H1 (cell line): ENCODE measurements around the gene FECH. TPM values are rescaled to one million over a fixed set of nuclear protein-coding genes. Genes with fewer than 3 reads are reported as not detected.

ENCODE experiments used
- CTCF ChIA-PET: fragments of 300-600 bp; sonication (Branson Sonifier 250); formaldehyde crosslinking; loops from one replicate; lab custom pipeline; 2021; ENCODE audit not compliant: partially characterized antibody; lab: Charles Lee
- POLR2A ChIA-PET: fragments of 300-600 bp; sonication (Branson Sonifier 250); formaldehyde crosslinking; loops from one replicate; lab custom pipeline; 2021; ENCODE audit warnings: inconsistent platforms; ENCODE audit not compliant: partially characterized antibody; lab: Charles Lee
- DNase-seq, 2 experiments: peaks; one replicate each; pipeline versions ENCODE4 v3.0.0 to v3.0.0-alpha.2; 2010 to 2022; ENCODE audit warnings: low spot score in 2 of 2, low read depth in 1 of 2, mixed read lengths in 1 of 2
- FAIRE-seq: peaks from 2 replicates; lab custom pipeline; 2011; peaks lifted over from hg19 to GRCh38; lab: Jason Lieb, UNC
- H2AFZ ChIP-seq: 2 replicates; pipeline ENCODE4 v1.8.1; 2012; ENCODE audit warnings: low read length, inconsistent platforms
- H2AK5ac ChIP-seq: 2 replicates; pipeline ENCODE4 v1.6.1; 2013; ENCODE audit warnings: low read depth, low read length
- H2BK120ac ChIP-seq: replicated peaks from 2 replicates; pipeline ENCODE3; 2013; ENCODE audit warnings: low read depth, low read length, inconsistent platforms
- H2BK12ac ChIP-seq: 2 replicates; pipeline ENCODE4 v1.6.1; 2013; ENCODE audit warnings: low read depth, low read length
- H2BK15ac ChIP-seq: 2 replicates; pipeline ENCODE4 v1.6.1; 2013; ENCODE audit warnings: low read length
- H2BK20ac ChIP-seq: 2 replicates; pipeline ENCODE4 v1.6.1; 2013; ENCODE audit warnings: low read length
- H2BK5ac ChIP-seq: 2 replicates; pipeline ENCODE4 v1.6.1; 2013; ENCODE audit warnings: low read depth, low read length
- H3K14ac ChIP-seq: 2 replicates; pipeline ENCODE4 v1.6.1; 2013; ENCODE audit warnings: inconsistent platforms; ENCODE audit not compliant: insufficient read length
- H3K18ac ChIP-seq: 2 replicates; pipeline ENCODE4 v1.6.1; 2013; ENCODE audit warnings: low read length; ENCODE audit errors: extremely low read depth
- H3K23ac ChIP-seq: 2 replicates; pipeline ENCODE4 v1.6.1; 2013; ENCODE audit warnings: inconsistent platforms; ENCODE audit not compliant: insufficient read length
- H3K23me2 ChIP-seq: 2 replicates; pipeline ENCODE4 v1.6.1; 2013; ENCODE audit warnings: low read depth, low read length
- H3K27ac ChIP-seq: 2 replicates; pipeline ENCODE4 v1.6.1; 2011; ENCODE audit warnings: low read depth, low read length, inconsistent platforms
- H3K27me3 ChIP-seq, 4 experiments: replicated peaks in 1 of 4; 1 replicate in 1 of 4; 2 replicates in 3 of 4; pipeline versions ENCODE4 v1.6.1 to v1.8.1; 2011 to 2013; ENCODE audit warnings: low read length in 3 of 4, mild to moderate bottlenecking in 3 of 4, inconsistent platforms in 2 of 4, mixed read lengths in 2 of 4, moderate library complexity in 1 of 4; ENCODE audit not compliant: control insufficient read depth in 3 of 4, insufficient read depth in 3 of 4; ENCODE audit errors: extremely low read depth in 1 of 4
- H3K36me3 ChIP-seq, 4 experiments: 2 replicates each; pipeline versions ENCODE4 v1.6.1 to v1.8.1; 2011 to 2013; ENCODE audit warnings: mild to moderate bottlenecking in 4 of 4, low read length in 3 of 4, moderate library complexity in 2 of 4, control low read depth in 1 of 4, inconsistent platforms in 1 of 4; ENCODE audit not compliant: insufficient read depth in 4 of 4, control insufficient read depth in 2 of 4
- H3K4ac ChIP-seq: replicated peaks from 2 replicates; pipeline ENCODE3; 2013; ENCODE audit warnings: low read length, low read depth, mixed read lengths, inconsistent platforms; ENCODE audit not compliant: insufficient read length
- H3K4me1 ChIP-seq, 4 experiments: replicated peaks in 1 of 4; 1 replicate in 1 of 4; 2 replicates in 3 of 4; pipeline versions ENCODE4 v1.6.1 to v1.8.1; 2011 to 2013; ENCODE audit warnings: low read length in 3 of 4, inconsistent platforms in 2 of 4, mixed read lengths in 1 of 4; ENCODE audit not compliant: insufficient read depth in 4 of 4, control insufficient read depth in 3 of 4
- H3K4me2 ChIP-seq, 2 experiments: 2 replicates each; pipeline versions ENCODE4 v1.6.1 to v1.8.1; 2011 to 2013; ENCODE audit warnings: low read depth in 2 of 2, low read length in 2 of 2, control low read depth in 1 of 2, inconsistent platforms in 1 of 2, mild to moderate bottlenecking in 1 of 2; ENCODE audit not compliant: insufficient read depth in 1 of 2
- H3K4me3 ChIP-seq, 4 experiments: fragments of 200-600, 300-600 bp in 1 of 4; sonication (generic), shearing (Covaris generic), sonication (Bioruptor Twin) in 1 of 4; 2 replicates each; pipeline versions ENCODE4 v1.5.1 to v1.8.1; 2011 to 2016; ENCODE audit warnings: low read length in 4 of 4, low read depth in 3 of 4, control low read depth in 2 of 4, inconsistent platforms in 2 of 4, mild to moderate bottlenecking in 2 of 4, mixed read lengths in 1 of 4, moderate library complexity in 1 of 4; ENCODE audit not compliant: insufficient read depth in 2 of 4; ENCODE audit errors: extremely low read depth in 1 of 4
- H3K56ac ChIP-seq: replicated peaks from 2 replicates; pipeline ENCODE3; 2013; ENCODE audit warnings: low read depth, mild to moderate bottlenecking, mixed read lengths, low read length, inconsistent platforms; ENCODE audit not compliant: insufficient read length
- H3K79me1 ChIP-seq: 2 replicates; pipeline ENCODE4 v1.6.1; 2013; ENCODE audit warnings: low read depth, low read length, control low read depth
- H3K79me2 ChIP-seq, 2 experiments: 2 replicates each; pipeline versions ENCODE4 v1.6.1 to v1.8.1; 2012 to 2013; ENCODE audit warnings: low read length in 2 of 2, mild to moderate bottlenecking in 2 of 2, inconsistent platforms in 1 of 2; ENCODE audit not compliant: insufficient read depth in 2 of 2, control insufficient read depth in 1 of 2
- H3K9ac ChIP-seq, 4 experiments: replicated peaks in 1 of 4; 1 replicate in 1 of 4; 2 replicates in 3 of 4; pipeline versions ENCODE4 v1.6.1 to v1.8.1; 2011 to 2013; ENCODE audit warnings: low read depth in 3 of 4, low read length in 3 of 4, control low read depth in 2 of 4, mild to moderate bottlenecking in 2 of 4, moderate library complexity in 2 of 4, inconsistent platforms in 1 of 4; ENCODE audit errors: extremely low read depth in 1 of 4
- H3K9me3 ChIP-seq, 2 experiments: 2 replicates each; pipeline versions ENCODE4 v1.6.1 to v1.8.1; 2012 to 2013; ENCODE audit warnings: mild to moderate bottlenecking in 2 of 2, moderate library complexity in 2 of 2, control low read depth in 1 of 2, inconsistent platforms in 1 of 2, low read depth in 1 of 2, low read length in 1 of 2, mixed read lengths in 1 of 2; ENCODE audit not compliant: insufficient read depth in 2 of 2
- H4K20me1 ChIP-seq, 2 experiments: replicated peaks in 1 of 2; 2 replicates each; pipeline versions ENCODE3 to v1.8.1; 2011 to 2013; ENCODE audit warnings: inconsistent platforms in 2 of 2, low read length in 2 of 2, mild to moderate bottlenecking in 1 of 2; ENCODE audit not compliant: insufficient read depth in 2 of 2, control insufficient read depth in 1 of 2
- H4K5ac ChIP-seq: 2 replicates; pipeline ENCODE4 v1.6.1; 2013; ENCODE audit warnings: low read length, low read depth, mixed read lengths, inconsistent platforms; ENCODE audit not compliant: insufficient read length
- H4K8ac ChIP-seq: 2 replicates; pipeline ENCODE4 v1.8.0; 2013; ENCODE audit warnings: mild to moderate bottlenecking, moderate library complexity, low read length, inconsistent platforms; ENCODE audit not compliant: insufficient read depth; ENCODE audit errors: extremely low read depth
- H4K91ac ChIP-seq: replicated peaks from 2 replicates; pipeline ENCODE3; 2013; ENCODE audit warnings: low read length, mixed read lengths, inconsistent platforms; ENCODE audit not compliant: insufficient read length
- CBX5 ChIP-seq: fragments of 300-800, 300-1000 bp; sonication (generic); IDR thresholded peaks from 2 replicates; pipeline ENCODE4 v1.7.1; 2016; ENCODE audit warnings: antibody characterized with exemption, low read length, low read depth
- CTCF ChIP-seq, 3 experiments: IDR thresholded peaks; 1 replicate in 2 of 3; 2 replicates in 1 of 3; pipeline versions ENCODE4 v1.5.1 to v1.6.1; 2011; ENCODE audit warnings: low read length in 3 of 3, mild to moderate bottlenecking in 3 of 3, inconsistent platforms in 2 of 3, low read depth in 1 of 3, moderate library complexity in 1 of 3; ENCODE audit not compliant: insufficient read depth in 1 of 3; ENCODE audit errors: control extremely low read depth in 1 of 3
- MAX ChIP-seq: IDR thresholded peaks from 2 replicates; pipeline ENCODE4 v1.6.1; 2012; ENCODE audit warnings: inconsistent platforms
- NRF1 ChIP-seq: IDR thresholded peaks from 2 replicates; pipeline ENCODE4 v1.6.1; 2011; ENCODE audit warnings: mild to moderate bottlenecking, low read depth, low read length, improper control_type of control experiment
- PHF8 ChIP-seq: fragments of 200-600 bp; sonication (generic); conservative IDR thresholded peaks from 2 replicates; pipeline ENCODE4 v1.7.1; 2012; ENCODE audit warnings: low read depth, mild to moderate bottlenecking, inconsistent platforms, low read length, moderate library complexity
- RBBP5 ChIP-seq: IDR thresholded peaks from 2 replicates; pipeline ENCODE4 v1.7.1; 2012; ENCODE audit warnings: low read depth, mild to moderate bottlenecking, inconsistent platforms, low read length, moderate library complexity, borderline replicate concordance
- SP4 ChIP-seq: IDR thresholded peaks from 2 replicates; pipeline ENCODE4 v1.6.1; 2012; ENCODE audit warnings: low read length, inconsistent platforms
- TAF7 ChIP-seq: optimal IDR thresholded peaks from 2 replicates; pipeline ENCODE3; 2011; ENCODE audit warnings: low read depth, mild to moderate bottlenecking, inconsistent platforms, low read length, moderate library complexity, borderline replicate concordance
- WGBS, 2 experiments: shearing (Covaris generic) in 1 of 2; methylation state at CpG; one replicate each; pipeline versions ENCODE4 v1.1.6 to v1.1.7; 2013 to 2015; ENCODE audit warnings: low lambda C conversion rate in 2 of 2, mixed read lengths in 2 of 2, inconsistent platforms in 1 of 2, low coverage in 1 of 2, missing lambda C conversion rate in 1 of 2; ENCODE audit not compliant: insufficient replicate concordance in 2 of 2, insufficient coverage in 1 of 2, insufficient read length in 1 of 2; ENCODE audit errors: extremely low coverage in 1 of 2, missing lambda C conversion rate in 1 of 2; 5-methylcytosine and 5-hydroxymethylcytosine counted together
- polyA plus RNA-seq, 7 experiments: library from polyadenylated mRNA; depleted of rRNA in 3 of 7; stranded (reverse) in 5 of 7; unstranded in 2 of 7; fragments of >200 nt in 5 of 7; fragments of 200-250 nt in 2 of 7; gene quantifications; 1 replicate in 5 of 7; 2 replicates in 1 of 7; 4 replicates in 1 of 7; pipeline versions ENCODE4 v1.2.1 to v1.2.3, GENCODE V29; 2011 to 2013; ENCODE audit warnings: missing spikeins in 2 of 7, mixed read lengths in 2 of 7
- total RNA-seq: library from RNA; stranded (reverse); fragmentation: NEBNext Ultra II Directional; extraction: Animal tissue kit (Norgen Biotek cat#: 25700); gene quantifications from 2 replicates; pipeline ENCODE4 v1.2.1, GENCODE V29; 2021

Gene FECH
- total and polyA plus RNA-seq, 2 of the 8 experiments (the other 6 are each of a cell fraction or from before 2014, with no cell fraction given) = 13.1 to 26.6 TPM

- no peak overlapping the region for H3K14ac ChIP-seq
- FAIRE-seq (no peak), DNase-seq (no peak)
- no peak overlapping the region for H2BK20ac ChIP-seq
- 0 out of 8 replicates have a peak, but pooled peaks cover 0 to 3% (median 0%) of the 10 kb centered on the region in 4 experiments for H3K36me3 ChIP-seq
- no peak overlapping the region for H3K4me2 ChIP-seq
- H2BK12ac ChIP-seq = no peak overlapping the region
- H2AFZ ChIP-seq = no peak overlapping the region
- no peak overlapping the region; a peak in 1 of 7 replicates for H3K9ac ChIP-seq
- H3K27ac ChIP-seq = no peak overlapping the region
- WGBS, 2 experiments = 84% methylated on average over 2 of the region's 2 CpGs; no CpG with 5 or more reads in 1 of the 2 experiments
- ChIA-PET POLR2A (interaction anchor here (1.3 to 3.0 kb wide), 3 partner anchors 10 to 18 kb away, joined by 3 to 12 read pairs (median 9); no protein-coding TSS in a partner anchor), CTCF (interaction anchor here (0.8 to 1.2 kb wide), 3 partner anchors 13 to 1871 kb away, joined by 3 read pairs; partner anchors contain the start of gene NARS1)
- no peak overlapping the region for H2AK5ac ChIP-seq
- H3K79me1 ChIP-seq = no peaks in the 10 kb centered on the region; the same call in 1 of the 2 replicates
- no peak overlapping the region for H4K91ac ChIP-seq
- H3K56ac ChIP-seq = no peak overlapping the region
- H3K4me1 ChIP-seq = peaks cover 0 to 6% (median 4%) of the 10 kb centered on the region in 4 experiments; a peak in 5 of 7 replicates
- H3K79me2 ChIP-seq = no peaks in the 10 kb centered on the region
- H2BK5ac ChIP-seq = no peak overlapping the region
- no peaks in the 10 kb centered on the region for H4K20me1 ChIP-seq
- H4K5ac ChIP-seq = no peak overlapping the region
- H3K4ac ChIP-seq = no peak overlapping the region
- H4K8ac ChIP-seq = no peak overlapping the region
- H2BK15ac ChIP-seq = no peak overlapping the region
- no peak overlapping the region for H3K18ac ChIP-seq
- peaks cover 3% of the 10 kb centered on the region; the same call in 1 of the 2 replicates for H3K23me2 ChIP-seq
- TF ChIP-seq PHF8 (no peak), CBX5 (no peak), SP4 (no peak), TAF7 (no peak), RBBP5 (no peak), CTCF (IDR thresholded peaks at IDR 0.05; ENCODE audit: control extremely low read depth in 1 of 3, insufficient read depth in 1 of 3, low read depth in 1 of 3, low read length in 3 of 3) (no peak), MAX (no peak), NRF1 (no peak)
- no peak overlapping the region for H3K23ac ChIP-seq
- H3K27me3 ChIP-seq = no peaks in the 10 kb centered on the region
- no peaks in the 10 kb centered on the region for H3K9me3 ChIP-seq
- H3K4me3 ChIP-seq = no peak overlapping the region
- no peak overlapping the region for H2BK120ac ChIP-seq
Observed at GRCh38 chr18:57589161-57589560, 2.7 kb upstream of the FECH start.
